DND-41 (cell line): ENCODE measurements around the gene TEX22.

Experiments
- ATAC-seq: fragments of 200-7000 bp; cut with Tn5 transposase; 3 replicates; pipeline ENCODE4 v1.9.1; 2021; ENCODE audit warnings: low read depth; ENCODE audit not compliant: insufficient read depth
- DNase-seq: peaks from one replicate; pipeline ENCODE4 v3.0.0-alpha.2; 2020
- H2AFZ ChIP-seq: 2 replicates; pipeline ENCODE4 v1.6.0; 2012; ENCODE audit warnings: low read depth, low read length
- H3K27ac ChIP-seq: 2 replicates; pipeline ENCODE4 v1.5.1; 2012; ENCODE audit warnings: low read length, inconsistent platforms
- H3K27me3 ChIP-seq: fragments of 200-600 bp; sonication (generic); 2 replicates; pipeline ENCODE4 v1.6.0; 2012; ENCODE audit warnings: low read length, mild to moderate bottlenecking, inconsistent platforms; ENCODE audit not compliant: insufficient read depth, poor library complexity
- H3K36me3 ChIP-seq: 2 replicates; pipeline ENCODE4 v1.5.1; 2012; ENCODE audit warnings: low read length, inconsistent platforms; ENCODE audit not compliant: insufficient read depth
- H3K4me1 ChIP-seq: 2 replicates; pipeline ENCODE4 v1.5.1; 2012; ENCODE audit warnings: mild to moderate bottlenecking, low read length; ENCODE audit not compliant: insufficient read depth
- H3K4me2 ChIP-seq: 2 replicates; pipeline ENCODE4 v1.6.0; 2012; ENCODE audit warnings: mild to moderate bottlenecking, moderate library complexity, low read length, inconsistent platforms; ENCODE audit not compliant: insufficient read depth
- H3K4me3 ChIP-seq, 2 experiments: fragments of 200-600 bp in 1 of 2; shearing (Covaris generic) in 1 of 2; 2 replicates each; pipeline ENCODE4 v1.5.1; 2012 to 2016; ENCODE audit warnings: inconsistent platforms in 2 of 2, low read length in 2 of 2, mild to moderate bottlenecking in 2 of 2, low read depth in 1 of 2, moderate library complexity in 1 of 2
- H3K79me2 ChIP-seq: 2 replicates; pipeline ENCODE4 v1.6.0; 2012; ENCODE audit warnings: low read length, inconsistent platforms; ENCODE audit not compliant: insufficient read depth
- H3K9ac ChIP-seq: 2 replicates; pipeline ENCODE4 v1.6.0; 2012; ENCODE audit warnings: low read depth, mild to moderate bottlenecking, inconsistent platforms, low read length, moderate library complexity
- H3K9me3 ChIP-seq: 2 replicates; pipeline ENCODE4 v1.5.1; 2012; ENCODE audit warnings: low read length, moderate library complexity, mild to moderate bottlenecking, inconsistent platforms; ENCODE audit not compliant: insufficient read depth, severe bottlenecking
- H4K20me1 ChIP-seq: 2 replicates; pipeline ENCODE4 v1.6.0; 2012; ENCODE audit warnings: low read length; ENCODE audit not compliant: insufficient read depth
- CTCF ChIP-seq: IDR thresholded peaks from 2 replicates; pipeline ENCODE4 v1.5.1; 2012; ENCODE audit warnings: borderline replicate concordance, low read length, moderate library complexity, mild to moderate bottlenecking; ENCODE audit not compliant: poor library complexity, severe bottlenecking; ENCODE audit errors: extremely low read depth
- EZH2 ChIP-seq: IDR thresholded peaks from 3 replicates; pipeline ENCODE4 v1.6.1; 2012; ENCODE audit warnings: borderline replicate concordance, low read depth, mild to moderate bottlenecking, moderate library complexity, low read length, inconsistent platforms; ENCODE audit not compliant: severe bottlenecking

The TEX22 gene

GRCh38 chr14:105439710-105440553 is 41.6 kb downstream of the TEX22 start:
- Histone ChIP-seq H3K27me3 (no peaks in the 10 kb centered on the region), H3K9me3 (no peaks in the 10 kb centered on the region), H3K4me3 (no peak overlapping the region), H2AFZ (no peak overlapping the region), H3K79me2 (peaks cover 78% of the 10 kb centered on the region), H3K4me2 (no peak overlapping the region), H4K20me1 (peaks cover 79% of the 10 kb centered on the region), H3K4me1 (no peaks in the 10 kb centered on the region), H3K9ac (no peak overlapping the region), H3K36me3 (peaks cover 71% of the 10 kb centered on the region), H3K27ac (no peak overlapping the region)
- TF ChIP-seq CTCF (no peak), EZH2 (no peak)
- ATAC-seq (no peak; the same call in 2 of the 3 replicates), DNase-seq (no peak)

- Histone ChIP-seq H3K36me3 (peaks cover 76% of the 10 kb centered on the region), H3K79me2 (peaks cover 78% of the 10 kb centered on the region), H3K27ac (no peak overlapping the region), H3K9ac (no peak overlapping the region), H2AFZ (no peak overlapping the region), H3K9me3 (no peaks in the 10 kb centered on the region), H4K20me1 (peaks cover 79% of the 10 kb centered on the region), H3K27me3 (no peaks in the 10 kb centered on the region), H3K4me2 (no peak overlapping the region), H3K4me1 (no peaks in the 10 kb centered on the region), H3K4me3 (no peak overlapping the region)
- ATAC-seq, result no peak
- TF ChIP-seq CTCF (no peak), EZH2 (no peak)
- DNase-seq, result no peak
Measured at GRCh38 chr14:105440554-105440900, 42.2 kb downstream of the TEX22 start.

- Histone ChIP-seq H4K20me1 (peaks cover 80% of the 10 kb centered on the region), H3K4me2 (no peak overlapping the region), H3K36me3 (peaks cover 81% of the 10 kb centered on the region), H3K4me1 (no peaks in the 10 kb centered on the region), H3K27me3 (no peaks in the 10 kb centered on the region), H3K79me2 (peaks cover 78% of the 10 kb centered on the region), H3K9ac (no peak overlapping the region), H2AFZ (no peak overlapping the region), H3K27ac (no peak overlapping the region), H3K4me3 (no peak overlapping the region), H3K9me3 (no peaks in the 10 kb centered on the region)
- no peak for DNase-seq
- TF ChIP-seq EZH2 (no peak), CTCF (no peak)
- ATAC-seq, result no peak
Measured at GRCh38 chr14:105440992-105441391, 42.7 kb downstream of the TEX22 start.
